CD4-positive, alpha-beta T cell (primary cell): ENCODE results near the gene GNG4. TPM values are rescaled to one million over a fixed set of nuclear protein-coding genes. Genes with fewer than 3 reads are reported as not detected.

Experiments
- ATAC-seq: fragments of 200-7000 bp; cut with Tn5 transposase; one replicate; pipeline ENCODE4 v1.10.0; 2022; ENCODE audit warnings: mild to moderate bottlenecking; ENCODE audit not compliant: poor library complexity
- CTCF ChIA-PET: fragments of 350-600 bp; sonication (Branson Sonifier 250); formaldehyde crosslinking; loops from one replicate; lab custom pipeline; 2021; ENCODE audit warnings: antibody characterized with exemption, inconsistent platforms; lab: Charles Lee
- POLR2A ChIA-PET: fragments of 350-600 bp; sonication (Branson Sonifier 250); formaldehyde crosslinking; loops from one replicate; lab custom pipeline; 2021; ENCODE audit warnings: antibody characterized with exemption, inconsistent platforms; lab: Charles Lee
- DNase-seq, 14 experiments: peaks; one replicate each; pipeline ENCODE4 v3.0.0-alpha.2; 2013 to 2020; ENCODE audit warnings: mixed read lengths in 2 of 14
- H3K27ac ChIP-seq, 2 donors: one replicate each; pipeline versions ENCODE4 v1.5.1 to v1.7.0; 2013; ENCODE audit warnings: low read length in 2 of 2, low read depth in 1 of 2, mild to moderate bottlenecking in 1 of 2
- H3K27me3 ChIP-seq, 2 experiments: 1 replicate in 1 of 2; 2 replicates in 1 of 2; pipeline versions ENCODE4 v1.6.1 to v1.7.0; 2013; ENCODE audit warnings: low read length in 2 of 2, control low read depth in 1 of 2, mild to moderate bottlenecking in 1 of 2, moderate library complexity in 1 of 2; ENCODE audit not compliant: insufficient read depth in 2 of 2, control insufficient read depth in 1 of 2
- H3K36me3 ChIP-seq: one replicate; pipeline ENCODE4 v1.6.1; 2013; ENCODE audit warnings: low read length, control low read depth; ENCODE audit not compliant: insufficient read depth
- H3K4me1 ChIP-seq: one replicate; pipeline ENCODE4 v1.6.1; 2013; ENCODE audit warnings: low read length, control low read depth; ENCODE audit not compliant: insufficient read depth
- H3K4me3 ChIP-seq: one replicate; pipeline ENCODE4 v1.5.1; 2013; ENCODE audit warnings: mild to moderate bottlenecking, low read length, moderate library complexity
- H3K9me3 ChIP-seq, 2 experiments: 1 replicate in 1 of 2; 2 replicates in 1 of 2; pipeline versions ENCODE4 v1.6.1 to v1.7.0; 2013; ENCODE audit warnings: low read length in 2 of 2, mild to moderate bottlenecking in 2 of 2, control low read depth in 1 of 2, moderate library complexity in 1 of 2; ENCODE audit not compliant: control insufficient read depth in 1 of 2, insufficient read depth in 1 of 2
- H3K27ac Mint-ChIP-seq: one replicate; pipeline ENCODE4 v1.8.0; 2020; ENCODE audit warnings: mixed read lengths
- H3K27me3 Mint-ChIP-seq: one replicate; pipeline ENCODE4 v1.8.0; 2021; ENCODE audit warnings: mixed read lengths
- H3K36me3 Mint-ChIP-seq: one replicate; pipeline ENCODE4 v1.8.0; 2021; ENCODE audit warnings: low read depth, mixed read lengths
- H3K4me1 Mint-ChIP-seq: one replicate; pipeline ENCODE4 v1.8.0; 2021; ENCODE audit warnings: low read depth, mixed read lengths
- H3K4me3 Mint-ChIP-seq: one replicate; pipeline ENCODE4 v1.8.0; 2020; ENCODE audit warnings: mild to moderate bottlenecking, mixed read lengths
- H3K9me3 Mint-ChIP-seq: one replicate; pipeline ENCODE4 v1.8.0; 2020; ENCODE audit warnings: mixed read lengths
- CTCF ChIP-seq: fragments of 200-600 bp; IDR thresholded peaks from one replicate; pipeline ENCODE4 v1.8.0; 2022; ENCODE audit warnings: antibody characterized with exemption, mild to moderate bottlenecking
- intact Hi-C, 2 experiments: fragments of 100-400 bp; cut with DNase I in 1 of 2; cut with micrococcal nuclease in 1 of 2; formaldehyde crosslinking; loops; one replicate each; pipeline versions ENCODE4 v1.15.1 to v1.9.0; 2023 to 2025; cut with DNase I, micrococcal nuclease
- total RNA-seq, 174 experiments: library from RNA in 2 of 174; stranded (reverse) in 2 of 174; gene quantifications; one replicate each; pipeline ENCODE4 v1.2.3 and lab custom pipeline; 2021 to 2026

The GNG4 gene
- total RNA-seq, 2 experiments from 2014 or later: not detected

GRCh38 chr1:235582130-235582529 lies 67.5 kb downstream of the GNG4 start:
- Mint-ChIP-seq H3K27me3 (peaks cover 24% of the 10 kb centered on the region), H3K27ac (no peak overlapping the region), H3K36me3 (no peaks in the 10 kb centered on the region), H3K9me3 (peaks cover 2% of the 10 kb centered on the region), H3K4me3 (no peak overlapping the region), H3K4me1 (no peaks in the 10 kb centered on the region)
- Histone ChIP-seq H3K4me3 (no peak overlapping the region), H3K27ac (no peak overlapping the region), H3K36me3 (no peaks in the 10 kb centered on the region), H3K9me3 (no peaks in the 10 kb centered on the region), H3K27me3 (peaks cover 0 to 7% of the 10 kb centered on the region in 2 experiments), H3K4me1 (no peaks in the 10 kb centered on the region)
- POLR2A ChIA-PET: no interaction called here
- ATAC-seq (no peak), DNase-seq (no peak)
- intact Hi-C loops: no loop called here
- CTCF ChIA-PET: no interaction called here
- TF ChIP-seq CTCF: no peak

GRCh38 chr1:235579891-235580290 lies 69.7 kb downstream of the GNG4 start:
- CTCF ChIA-PET: no interaction called here
- Mint-ChIP-seq H3K36me3 (no peaks in the 10 kb centered on the region), H3K9me3 (peaks cover 2% of the 10 kb centered on the region), H3K27me3 (peaks cover 6% of the 10 kb centered on the region), H3K27ac (no peak overlapping the region), H3K4me3 (no peak overlapping the region), H3K4me1 (no peaks in the 10 kb centered on the region)
- POLR2A ChIA-PET: no interaction called here
- TF ChIP-seq CTCF: no peak
- intact Hi-C loops: no loop called here
- Histone ChIP-seq H3K36me3 (no peaks in the 10 kb centered on the region), H3K9me3 (no peaks in the 10 kb centered on the region), H3K4me1 (no peaks in the 10 kb centered on the region), H3K4me3 (no peak overlapping the region), H3K27me3 (peaks cover 0 to 7% of the 10 kb centered on the region in 2 experiments), H3K27ac (no peak overlapping the region)
- no peak for DNase-seq
- no peak for ATAC-seq

GRCh38 chr1:235575597-235575996 lies 74.0 kb downstream of the GNG4 start:
- ATAC-seq (no peak), DNase-seq (no peak)
- no peak overlapping the region for H3K27ac ChIP-seq
- no peaks in the 10 kb centered on the region for H3K4me1 ChIP-seq
- no peaks in the 10 kb centered on the region for H3K36me3 ChIP-seq
- H3K9me3 ChIP-seq: no peaks in the 10 kb centered on the region
- Mint-ChIP-seq H3K36me3 (no peaks in the 10 kb centered on the region), H3K4me1 (no peaks in the 10 kb centered on the region), H3K9me3 (no peaks in the 10 kb centered on the region), H3K27ac (no peak overlapping the region), H3K4me3 (no peak overlapping the region), H3K27me3 (no peaks in the 10 kb centered on the region)
- no peak overlapping the region for H3K4me3 ChIP-seq
- no peaks in the 10 kb centered on the region for H3K27me3 ChIP-seq
- ChIA-PET POLR2A (no interaction called here), CTCF (no interaction called here)
- intact Hi-C loops: no loop called here
- TF ChIP-seq CTCF: no peak
